Stimulated activated naive CD4-positive, alpha-beta T cell (primary cell): ENCODE measurements around the gene RNF141.

Experiments
- DNase-seq, 6 experiments: peaks; one replicate each; lab custom pipeline; 2025; lab: John Stamatoyannopoulos, UW

Gene RNF141

DNA sequence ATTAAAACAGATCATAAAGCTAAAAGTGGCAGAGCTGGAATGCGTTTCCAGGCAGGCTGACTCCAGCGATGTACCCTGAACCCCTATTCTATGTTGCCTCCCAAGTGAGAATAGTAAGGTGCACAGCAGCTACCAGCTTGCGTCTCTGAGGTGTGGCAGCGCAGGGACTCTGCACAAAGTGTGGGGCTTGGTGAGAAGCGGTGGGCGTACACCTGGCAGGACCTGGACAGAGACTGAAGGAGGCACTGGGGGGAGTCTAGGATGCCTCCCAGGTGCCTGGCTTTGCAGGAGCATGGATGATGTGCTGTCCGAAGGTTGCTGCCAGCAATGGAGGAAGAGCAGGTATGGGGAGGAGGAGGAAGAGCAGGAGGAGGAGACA is 43.0 kb downstream of the RNF141 start:
- DNase-seq, result no peak

DNA sequence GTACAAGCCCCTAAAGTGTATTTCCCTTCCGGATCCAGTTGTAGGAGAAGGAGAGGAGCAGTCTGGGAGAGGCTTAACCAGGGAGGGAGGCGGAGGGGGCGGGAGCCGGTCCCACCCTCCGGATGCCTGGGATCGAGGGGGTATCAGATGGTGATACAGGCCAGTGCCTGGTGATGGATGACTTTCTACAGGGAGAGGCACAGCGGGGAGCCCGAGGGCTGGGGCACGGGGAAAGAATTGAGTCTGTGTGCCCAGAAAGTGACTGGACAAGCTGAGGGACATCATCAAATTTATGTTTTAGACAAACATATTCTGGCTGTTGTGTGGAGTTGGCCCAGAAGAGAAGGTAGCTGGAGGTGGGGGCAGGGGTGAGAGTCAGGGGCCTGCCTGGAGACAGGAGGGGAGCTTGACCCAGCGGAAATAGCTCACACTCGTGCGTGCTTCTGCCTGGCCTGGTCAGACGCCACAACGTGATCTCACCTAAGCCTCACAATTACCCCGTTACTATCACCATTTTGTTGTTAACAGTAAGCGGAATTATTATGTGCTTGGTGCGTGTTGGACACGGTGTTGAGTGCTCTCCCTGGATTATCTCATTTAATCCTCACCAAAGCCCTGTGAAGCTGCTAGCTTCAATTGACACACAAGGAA is 43.5 kb downstream of the RNF141 start:
- no peak for DNase-seq

DNA sequence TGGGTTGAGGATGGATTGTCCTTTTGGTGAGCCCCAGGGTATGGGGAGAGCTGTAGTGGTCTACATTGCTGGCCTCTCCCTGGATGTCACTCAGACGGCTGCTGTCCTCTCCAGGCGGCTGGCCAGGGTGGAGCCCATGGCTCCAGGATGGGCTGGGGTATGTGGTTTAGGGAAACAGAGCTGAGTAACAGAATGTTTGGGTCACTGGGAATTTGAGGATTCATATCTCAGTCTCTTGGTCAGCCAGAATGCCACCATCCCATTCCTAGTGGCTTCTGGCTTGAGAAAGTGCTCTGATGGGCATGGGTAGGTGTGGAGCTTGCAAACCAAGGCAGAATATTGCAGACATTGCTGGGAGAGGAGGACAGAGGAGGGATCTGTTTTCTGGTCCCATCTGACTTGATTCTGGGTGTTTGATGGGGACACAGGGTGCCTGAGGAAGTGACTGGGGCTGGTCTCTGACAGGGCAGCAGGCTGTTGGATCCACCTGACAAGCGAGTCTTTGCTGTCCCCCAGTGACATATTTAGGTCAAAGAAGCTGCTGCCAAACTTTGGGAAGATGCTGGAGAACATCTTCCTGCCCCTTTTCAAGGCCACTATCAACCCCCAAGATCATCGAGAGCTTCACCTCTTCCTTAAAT is 44.6 kb downstream of the RNF141 start:
- no peak for DNase-seq

DNA sequence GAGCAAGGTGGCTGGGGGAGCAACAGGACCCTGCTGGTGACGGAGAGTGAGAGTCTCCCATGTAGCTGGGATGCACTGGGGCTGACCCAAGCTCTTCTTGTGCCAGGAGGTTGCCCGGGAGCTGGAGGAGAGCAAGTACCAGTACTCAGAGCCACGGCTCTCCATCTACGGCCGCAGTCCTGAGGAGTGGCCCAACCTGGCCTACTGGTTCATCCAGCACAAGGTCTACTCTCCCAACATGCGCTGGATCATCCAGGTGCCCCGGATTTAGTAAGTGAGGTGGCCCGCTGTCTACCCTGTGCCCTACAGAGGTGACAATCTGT is 45.6 kb downstream of the RNF141 start:
- DNase-seq, result no peak

DNA sequence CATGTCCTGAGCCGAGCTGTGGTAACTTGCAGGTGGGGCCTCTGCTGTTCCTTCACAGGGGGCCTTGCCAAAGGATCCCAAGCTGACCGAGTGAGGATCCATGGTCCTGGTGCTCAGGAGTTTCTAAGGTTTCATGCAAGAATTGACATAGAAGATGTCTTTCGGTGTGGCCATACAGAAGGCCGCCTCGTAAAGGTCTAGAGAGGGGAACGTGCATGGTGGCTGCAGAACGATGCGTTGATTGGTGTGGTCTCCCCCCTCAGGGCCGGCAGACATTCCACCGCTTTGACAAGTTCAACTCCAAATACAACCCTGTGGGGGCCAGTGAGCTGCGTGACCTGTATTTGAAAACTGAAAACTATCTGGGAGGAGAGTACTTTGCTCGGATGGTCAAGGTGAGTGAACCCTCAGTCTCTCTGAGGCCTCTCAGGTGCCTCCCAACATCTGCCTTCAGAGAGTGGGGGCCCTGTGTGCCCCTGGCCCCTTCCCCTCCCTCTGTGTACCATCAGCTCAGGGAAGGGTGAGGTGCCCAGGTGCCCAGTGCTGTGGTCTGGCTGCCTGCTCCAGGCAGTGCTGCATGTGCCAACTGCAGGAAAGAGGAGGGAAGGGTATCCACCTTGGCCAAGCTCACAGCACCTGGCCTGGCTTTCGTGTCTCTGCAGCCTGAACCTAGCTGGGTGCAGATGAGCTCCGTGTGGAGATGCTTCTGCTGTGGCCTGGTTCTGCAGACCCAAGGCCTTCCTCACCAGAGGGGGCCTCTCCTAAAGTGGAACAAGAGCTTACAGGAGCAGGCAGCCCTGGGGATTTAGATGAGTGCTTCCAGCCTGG is 46.1 kb downstream of the RNF141 start:
- DNase-seq, result no peak

DNA sequence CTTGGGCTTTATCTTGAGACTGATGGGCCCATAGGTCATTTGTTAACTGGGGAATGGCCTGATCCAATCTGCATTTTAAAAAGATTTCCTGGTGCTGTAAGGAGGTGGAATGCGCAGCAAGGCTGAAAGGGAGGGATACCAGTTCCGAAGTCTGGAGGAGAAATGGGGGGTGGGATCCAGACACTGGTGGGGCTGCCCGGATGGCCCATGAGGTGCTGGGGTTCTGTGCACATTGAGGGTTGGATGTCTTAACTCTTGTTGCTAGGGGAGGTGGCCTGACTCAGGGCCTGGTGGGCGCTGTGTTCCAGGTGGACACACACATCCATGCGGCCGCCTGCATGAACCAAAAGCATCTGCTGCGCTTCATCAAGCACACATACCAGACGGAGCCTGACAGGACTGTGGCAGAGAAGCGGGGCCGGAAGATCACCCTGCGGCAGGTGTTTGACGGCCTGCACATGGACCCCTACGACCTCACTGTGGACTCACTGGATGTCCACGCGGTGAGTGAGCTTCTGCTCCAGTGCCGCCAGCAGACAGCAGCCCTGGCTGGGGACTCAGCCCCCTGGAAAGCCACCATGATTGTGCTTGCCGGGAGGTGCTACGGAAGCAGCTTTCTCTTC is 47.8 kb downstream of the RNF141 start:
- no peak for DNase-seq

DNA sequence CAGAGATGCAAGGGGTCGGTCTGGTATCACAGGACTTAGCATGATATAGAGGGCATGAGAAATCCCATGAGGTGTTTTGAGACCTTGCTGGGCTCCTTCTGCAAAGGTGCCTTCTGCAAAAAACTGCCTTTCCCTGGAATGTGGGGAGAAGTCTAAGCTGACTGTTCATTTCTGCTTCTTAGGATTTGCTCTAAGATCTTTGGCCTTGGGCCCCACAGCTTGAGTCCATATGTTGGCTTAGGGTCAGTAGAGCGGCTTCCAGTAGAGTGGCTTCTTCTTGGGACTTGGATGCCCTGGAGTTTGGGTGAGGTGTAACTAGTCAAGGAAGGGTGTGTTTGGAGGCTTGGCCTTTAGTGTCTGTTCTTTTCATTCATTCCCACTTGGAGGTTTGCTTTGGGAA is 48.9 kb downstream of the RNF141 start:
- DNase-seq, result no peak

DNA sequence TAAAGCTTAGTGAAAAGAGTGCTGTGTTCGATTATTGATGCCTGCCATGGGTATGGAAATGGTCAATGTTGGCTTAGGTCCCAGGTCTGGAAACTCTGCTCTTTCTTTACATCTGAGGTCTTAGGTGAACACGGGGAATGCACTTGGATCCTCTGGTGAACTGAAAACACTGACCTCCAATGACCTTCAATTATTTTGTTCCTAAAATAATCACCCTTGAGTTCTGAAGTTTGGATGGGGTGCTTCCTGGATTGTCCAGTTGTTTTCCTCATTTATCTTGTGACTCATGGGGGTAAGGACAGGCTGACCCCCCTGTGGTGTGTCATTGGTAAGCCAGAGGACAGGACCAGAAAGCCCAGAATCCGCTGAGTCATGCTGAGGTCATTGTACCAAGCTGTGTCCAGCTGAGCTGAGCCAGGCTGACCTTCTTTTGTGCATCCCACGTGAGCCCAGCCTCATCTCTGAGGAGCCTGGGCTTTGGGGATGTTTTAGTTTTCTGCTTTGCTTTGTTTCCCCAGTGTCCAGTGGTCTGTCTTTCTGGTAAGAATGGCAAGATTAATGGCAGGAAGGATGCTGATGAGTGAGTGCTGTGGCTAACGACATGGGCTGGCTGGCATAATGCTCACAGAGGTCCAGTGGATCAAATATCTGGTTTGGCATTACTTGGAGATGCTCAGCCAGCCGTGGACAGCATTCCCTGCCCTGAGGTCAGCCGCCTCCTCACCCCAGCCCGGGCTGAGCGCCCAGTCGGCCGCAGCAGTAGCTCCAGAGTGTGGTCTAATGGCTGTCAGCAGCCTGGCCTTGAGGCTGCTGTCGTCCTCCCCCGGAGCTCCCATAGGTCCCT is 50.4 kb downstream of the RNF141 start:
- no peak for DNase-seq

DNA sequence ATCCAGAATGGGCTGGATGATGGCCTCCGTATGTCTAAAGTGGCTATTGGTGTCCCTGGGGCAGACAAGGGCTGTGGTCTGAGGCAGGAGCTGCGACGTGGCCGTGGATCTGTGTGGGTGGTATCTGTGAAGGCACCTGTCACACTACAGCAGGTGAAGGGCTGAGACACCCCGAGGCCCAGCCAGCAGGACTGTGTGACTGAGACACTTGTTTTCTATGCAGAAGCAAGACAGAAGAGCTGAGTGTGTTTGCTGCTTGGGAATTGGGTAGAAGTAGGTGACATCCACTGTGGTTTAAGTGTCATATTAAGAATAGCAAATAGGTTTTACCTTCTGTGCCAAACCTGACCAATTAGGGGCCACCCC is 51.0 kb downstream of the RNF141 start:
- DNase-seq, result no peak

DNA sequence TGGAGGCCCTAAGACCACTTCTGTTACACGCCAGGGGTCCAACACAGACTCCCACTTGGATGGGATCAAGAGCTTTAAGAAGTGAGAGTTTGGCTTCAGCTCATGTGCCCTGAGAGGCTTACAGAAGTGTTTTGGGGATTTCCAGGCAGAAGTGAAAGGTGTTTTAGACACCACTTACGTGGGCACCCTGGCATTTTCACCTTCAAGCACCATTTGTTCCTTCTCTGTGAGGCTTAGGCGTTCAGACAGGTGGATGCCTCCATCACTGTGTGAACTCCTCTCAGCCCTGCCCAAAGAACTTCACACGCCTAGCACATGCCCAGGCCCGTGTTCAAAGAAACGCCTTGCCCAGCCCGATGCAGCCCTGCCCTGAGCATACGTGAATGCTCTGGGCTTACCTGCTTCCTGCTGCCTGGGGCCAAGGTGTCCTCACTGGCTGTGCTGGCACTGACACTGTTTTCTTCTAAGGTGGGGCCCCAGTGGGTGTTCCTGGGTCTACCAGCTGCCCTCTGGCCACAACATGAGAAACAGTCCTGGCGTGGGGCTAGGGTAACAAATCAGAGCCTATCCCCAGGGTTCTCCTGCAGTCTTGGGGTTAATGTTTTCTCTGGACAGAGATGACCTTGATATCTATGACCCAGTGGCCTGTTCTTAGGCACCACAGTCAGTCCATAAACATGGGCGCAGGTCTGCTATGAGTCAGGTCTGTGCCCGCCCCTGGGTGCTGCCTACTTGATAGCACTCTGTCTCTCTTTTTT is 51.9 kb downstream of the RNF141 start:
- no peak for DNase-seq

DNA sequence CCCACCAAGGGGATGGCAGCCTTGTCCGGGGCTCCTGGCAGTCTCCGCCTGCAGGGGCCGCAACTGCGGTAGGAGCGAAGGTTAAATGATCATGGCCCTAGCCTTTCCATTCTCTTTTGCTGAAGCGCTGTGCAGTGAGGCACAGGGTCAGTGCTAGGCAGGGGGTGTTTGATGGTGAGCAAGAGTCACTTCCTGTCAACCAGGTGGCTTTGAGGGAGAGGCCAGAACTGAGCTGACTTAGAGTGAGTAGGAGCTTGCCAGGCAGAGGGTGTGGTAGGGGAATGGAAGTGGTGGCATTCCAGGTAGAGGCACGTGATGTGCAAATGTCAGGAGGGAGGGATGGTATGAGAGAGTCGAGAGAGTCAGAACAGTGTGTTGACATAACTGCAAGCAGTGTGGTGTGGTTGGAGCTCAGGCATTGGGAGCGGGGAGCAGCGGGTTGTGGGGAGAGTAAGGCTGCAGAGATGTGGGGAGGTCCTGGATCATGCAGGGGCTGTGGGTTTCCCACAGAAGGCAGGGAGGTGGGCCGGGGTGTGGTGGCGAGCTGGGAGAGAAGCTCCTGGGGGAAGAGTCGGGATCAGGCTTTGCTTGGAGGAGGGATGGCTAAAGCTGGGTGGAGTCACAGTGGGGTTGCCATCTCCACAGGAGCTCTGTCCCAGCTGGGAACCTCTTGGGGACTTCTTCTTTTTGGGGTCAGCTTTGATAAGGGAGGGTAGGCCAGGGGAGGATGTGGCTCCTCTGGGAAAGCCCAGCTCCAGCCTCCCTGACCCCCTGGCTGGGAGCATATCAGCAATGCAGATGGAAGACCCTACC is 52.7 kb downstream of the RNF141 start:
- DNase-seq, result no peak

DNA sequence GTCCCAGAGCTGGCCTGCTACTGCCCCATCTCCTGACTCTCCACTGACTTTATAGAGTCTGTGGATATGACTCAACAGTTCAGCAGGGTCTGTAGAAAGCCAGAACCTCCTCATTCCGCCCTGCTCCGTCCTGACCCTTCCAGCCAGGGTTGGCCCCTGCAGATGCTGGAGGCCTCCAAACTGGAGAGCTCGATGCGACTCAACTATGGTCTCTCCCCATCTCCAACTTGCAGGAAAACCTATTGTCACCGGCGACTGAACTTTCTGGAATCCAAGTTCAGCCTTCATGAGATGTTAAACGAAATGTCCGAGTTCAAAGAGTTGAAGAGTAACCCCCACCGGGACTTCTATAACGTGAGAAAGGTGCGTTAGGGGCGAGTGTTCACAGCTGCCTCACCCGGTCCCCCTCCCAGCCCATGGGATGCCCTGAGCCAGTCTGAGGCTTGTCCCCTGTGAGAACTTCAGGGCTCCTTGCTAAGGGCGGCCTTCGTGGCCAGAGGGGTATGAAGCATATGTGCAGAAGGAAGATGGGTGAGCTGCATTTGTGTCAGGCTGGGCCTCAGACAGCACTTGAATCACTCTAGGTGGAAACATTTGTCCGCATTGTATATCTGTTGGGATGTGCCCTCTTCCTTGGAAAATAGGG is 53.9 kb downstream of the RNF141 start:
- no peak for DNase-seq

DNA sequence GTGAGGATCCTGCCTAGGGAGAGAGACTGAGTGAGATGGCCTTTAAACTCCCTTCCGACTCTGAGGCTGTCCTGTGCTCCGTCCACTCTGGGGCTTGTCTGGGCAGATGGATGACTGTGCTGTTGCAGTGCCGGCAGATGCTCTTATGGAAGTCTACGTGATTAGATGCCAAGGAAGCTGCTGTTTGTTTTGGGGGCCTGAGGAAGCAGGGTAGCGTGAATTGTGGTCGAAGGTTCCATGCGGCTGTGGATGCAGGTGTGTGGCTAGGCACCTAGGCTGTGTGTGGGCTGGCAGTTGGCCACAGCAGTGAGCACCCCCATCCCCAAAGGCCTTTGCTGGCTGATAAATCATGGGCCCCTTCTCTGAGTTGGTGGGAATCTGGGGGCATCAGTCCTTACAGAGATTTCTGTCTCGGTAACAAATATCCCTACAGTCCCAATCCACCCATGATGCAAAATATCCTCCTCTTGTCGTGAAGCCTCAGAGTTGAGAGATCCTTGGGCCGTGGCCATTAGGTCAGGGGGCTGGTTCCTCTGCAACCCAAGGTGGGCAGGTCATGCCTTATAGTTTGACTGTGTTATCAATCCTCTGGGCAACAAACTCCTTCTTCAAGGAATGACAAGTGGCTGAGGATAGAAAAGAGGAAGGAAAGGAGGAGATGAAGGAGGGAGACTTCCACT is 54.7 kb downstream of the RNF141 start:
- no peak for DNase-seq

DNA sequence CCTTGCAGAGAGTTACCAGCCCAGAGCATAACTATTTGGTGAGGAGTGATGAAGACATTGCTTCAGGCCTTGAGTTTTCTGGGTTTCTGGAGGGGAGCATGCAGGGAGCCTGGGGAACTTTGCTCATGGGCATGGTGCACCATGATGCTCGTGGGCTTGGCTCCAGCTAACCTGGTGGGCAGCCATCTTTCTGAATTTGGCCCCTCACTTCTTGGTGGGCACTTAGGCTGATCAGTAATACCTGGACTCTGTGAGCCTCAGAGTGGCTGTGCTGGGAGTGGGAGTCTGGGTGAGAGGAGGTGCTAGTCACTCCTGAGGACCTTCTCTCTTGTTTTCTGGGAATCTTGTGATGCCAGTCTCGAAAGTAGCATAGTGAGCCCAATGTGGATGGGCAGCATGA is 55.3 kb downstream of the RNF141 start:
- no peak for DNase-seq

DNA sequence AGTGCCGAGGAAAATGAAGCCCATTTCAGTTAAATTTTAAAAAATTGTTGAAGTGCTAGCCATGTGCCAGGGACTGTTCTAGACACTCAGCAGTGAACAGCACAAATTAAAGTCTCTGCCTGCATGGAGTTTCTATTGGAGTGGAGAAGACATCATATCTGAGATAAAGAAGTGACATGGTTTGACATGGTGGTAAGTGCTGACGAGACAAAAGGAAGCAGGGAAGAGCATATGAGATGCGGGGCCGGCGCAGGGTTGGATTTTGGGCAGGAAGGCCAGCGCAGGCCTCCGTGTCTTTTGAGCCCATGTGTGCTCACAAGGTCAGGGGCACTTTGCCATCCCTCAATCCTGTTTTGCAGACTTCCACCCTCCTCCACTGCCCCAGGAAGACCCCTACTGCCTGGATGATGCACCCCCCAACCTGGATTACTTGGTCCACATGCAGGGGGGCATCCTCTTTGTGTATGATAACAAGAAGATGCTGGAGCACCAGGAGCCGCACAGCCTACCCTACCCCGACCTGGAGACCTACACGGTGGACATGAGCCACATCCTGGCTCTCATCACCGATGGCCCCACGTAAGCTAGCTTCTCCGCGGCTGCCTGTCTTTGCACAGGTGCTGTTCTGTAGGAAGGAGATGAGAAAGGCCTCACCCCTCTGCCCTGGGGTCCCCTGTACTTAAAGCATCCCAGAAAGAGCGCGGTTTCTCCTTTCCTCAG is 56.4 kb downstream of the RNF141 start:
- no peak for DNase-seq

DNA sequence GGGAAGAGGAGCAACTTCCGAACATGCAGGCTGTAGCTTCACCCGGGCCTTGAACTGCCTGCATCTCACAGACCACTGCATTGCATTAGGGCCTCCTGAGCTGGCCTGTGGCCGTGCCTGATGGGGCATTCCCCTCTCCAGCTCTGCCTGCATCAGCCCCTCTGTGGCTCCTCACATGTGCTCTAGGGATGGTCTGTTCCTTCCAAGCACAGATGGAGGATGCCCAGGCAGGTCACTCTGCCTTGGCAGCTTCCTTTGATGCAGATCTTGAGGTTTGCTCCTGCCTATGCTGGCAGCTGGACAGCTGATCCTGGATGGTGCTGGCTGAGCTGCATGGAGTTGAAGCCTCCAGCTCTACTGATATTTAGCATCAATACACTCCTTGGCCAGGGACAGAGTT is 57.4 kb downstream of the RNF141 start:
- DNase-seq, result no peak

DNA sequence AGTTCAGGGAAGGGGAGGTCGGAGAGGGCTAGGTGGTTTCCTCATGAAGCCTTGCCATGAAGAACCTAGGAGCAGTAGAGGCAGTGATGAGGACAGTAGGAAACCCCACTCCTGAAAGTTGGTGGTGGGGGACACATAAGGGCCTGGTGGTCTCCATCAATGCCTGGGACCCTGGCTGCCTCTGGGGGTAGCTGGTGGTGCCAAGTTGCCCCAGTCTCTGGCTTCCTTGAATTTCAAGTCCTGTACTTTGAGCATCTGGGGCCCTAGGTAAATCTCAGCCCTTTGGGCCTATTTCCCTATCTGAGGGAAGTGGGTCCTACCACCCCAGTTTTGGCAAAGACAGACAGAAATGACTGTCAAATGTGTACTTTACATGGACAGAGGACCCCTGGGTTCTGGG is 57.8 kb downstream of the RNF141 start:
- DNase-seq, result no peak

DNA sequence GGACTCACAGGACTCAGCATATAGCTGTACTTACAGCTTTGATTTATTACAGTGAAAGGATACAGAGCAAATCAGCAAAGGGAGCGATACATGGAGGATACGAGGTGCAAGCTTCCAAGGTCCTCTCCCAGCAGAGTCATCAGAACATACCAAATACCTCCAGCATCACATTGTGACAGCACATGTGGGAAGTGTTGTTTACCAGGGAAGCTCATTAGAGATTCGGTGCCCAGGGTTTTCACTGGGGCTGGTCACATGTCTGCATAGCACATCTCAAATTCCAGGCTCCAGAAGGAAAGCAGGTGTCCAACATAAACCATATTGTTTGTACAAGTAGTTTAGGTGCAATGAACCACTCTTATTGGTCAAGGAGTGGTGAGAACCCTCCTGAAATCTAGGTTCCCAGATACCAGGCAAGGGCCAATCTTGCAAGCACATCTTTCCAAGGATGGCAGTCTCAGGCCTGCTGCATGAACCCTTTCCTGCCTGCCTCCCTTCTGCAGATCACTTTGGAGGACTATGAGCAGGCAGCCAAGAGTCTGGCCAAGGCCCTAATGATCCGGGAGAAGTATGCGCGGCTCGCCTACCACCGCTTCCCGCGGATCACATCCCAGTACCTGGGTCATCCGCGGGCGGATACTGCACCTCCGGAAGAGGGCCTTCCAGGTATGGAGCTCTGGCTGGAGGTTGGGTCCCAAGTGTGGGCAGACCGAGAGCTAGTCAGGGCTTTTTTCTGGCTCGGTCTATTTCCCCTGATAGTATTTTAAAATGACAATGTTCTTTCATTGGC is 59.2 kb downstream of the RNF141 start:
- DNase-seq, result no peak
